Esophagus squamous epithelium (tissue), 5 donors: ENCODE data around the gene PPM1G. TPM values are rescaled to one million over a fixed set of nuclear protein-coding genes. Genes with fewer than 3 reads are reported as not detected.

Experiments
- DNase-seq: peaks from one replicate; lab custom pipeline; 2025; lab: John Stamatoyannopoulos, UW
- H3K27ac ChIP-seq, 4 donors: fragments of 200-600 bp; sonication (generic); one replicate each; pipeline ENCODE4 v1.5.1; 2016 to 2019; ENCODE audit warnings: mild to moderate bottlenecking in 1 of 4
- H3K27me3 ChIP-seq, 4 donors: fragments of 200-600 bp; sonication (generic); 1 replicate in 3 of 4; 2 replicates in 1 of 4; pipeline versions ENCODE4 v1.5.1 to v1.6.0; 2017 to 2021; ENCODE audit warnings: antibody characterized with exemption in 1 of 4
- H3K36me3 ChIP-seq, 3 donors: fragments of 200-600 bp; sonication (generic); one replicate each; pipeline ENCODE4 v1.5.1; 2016 to 2019
- H3K4me1 ChIP-seq, 3 donors: fragments of 200-600 bp; sonication (generic); one replicate each; pipeline ENCODE4 v1.5.1; 2017 to 2019
- H3K4me3 ChIP-seq, 4 donors: fragments of 200-600 bp; sonication (generic); 1 replicate in 3 of 4; 2 replicates in 1 of 4; pipeline ENCODE4 v1.5.1; 2016 to 2019; ENCODE audit warnings: mild to moderate bottlenecking in 2 of 4, moderate library complexity in 1 of 4
- H3K9me3 ChIP-seq, 3 donors: fragments of 200-600 bp; sonication (generic); one replicate each; pipeline ENCODE4 v1.5.1; 2016 to 2019
- POLR2A ChIP-seq, 4 donors: fragments of 450-650 bp; IDR thresholded peaks; one replicate each; pipeline ENCODE4 v1.6.1; 2017; ENCODE audit warnings: antibody characterized with exemption in 4 of 4, mild to moderate bottlenecking in 4 of 4, moderate library complexity in 3 of 4
- WGBS, 2 donors: methylation state at CpG; one replicate each; pipeline ENCODE4 v1.1.5; 2018; 5-methylcytosine and 5-hydroxymethylcytosine counted together
- intact Hi-C: fragments of 100-400 bp; cut with DNase I; formaldehyde crosslinking; loops from one replicate; pipeline ENCODE4 v1.15.0; 2022
- total RNA-seq, 4 donors: library from RNA; depleted of rRNA; stranded (reverse); fragments of >200 nt; gene quantifications; one replicate each; pipeline ENCODE4 v1.1.0, GENCODE V29; 2016
- TF ChIP-seq, protein P1 (sequence below), 6 experiments: fragments of 450-650 bp in 4 of 6; fragments of 200-600 bp in 2 of 6; sonication (generic) in 2 of 6; IDR thresholded peaks; one replicate each; pipeline ENCODE4 v1.5.1; 2016 to 2019; ENCODE audit warnings: antibody characterized with exemption in 6 of 6, mild to moderate bottlenecking in 4 of 6, moderate library complexity in 4 of 6
- donor health status: DM: yes; HTN: yes; CAD: no.

Gene PPM1G
- total RNA-seq, 4 donors from 2014 or later: 51.9 to 77.1 (median 67.4) TPM

DNA sequence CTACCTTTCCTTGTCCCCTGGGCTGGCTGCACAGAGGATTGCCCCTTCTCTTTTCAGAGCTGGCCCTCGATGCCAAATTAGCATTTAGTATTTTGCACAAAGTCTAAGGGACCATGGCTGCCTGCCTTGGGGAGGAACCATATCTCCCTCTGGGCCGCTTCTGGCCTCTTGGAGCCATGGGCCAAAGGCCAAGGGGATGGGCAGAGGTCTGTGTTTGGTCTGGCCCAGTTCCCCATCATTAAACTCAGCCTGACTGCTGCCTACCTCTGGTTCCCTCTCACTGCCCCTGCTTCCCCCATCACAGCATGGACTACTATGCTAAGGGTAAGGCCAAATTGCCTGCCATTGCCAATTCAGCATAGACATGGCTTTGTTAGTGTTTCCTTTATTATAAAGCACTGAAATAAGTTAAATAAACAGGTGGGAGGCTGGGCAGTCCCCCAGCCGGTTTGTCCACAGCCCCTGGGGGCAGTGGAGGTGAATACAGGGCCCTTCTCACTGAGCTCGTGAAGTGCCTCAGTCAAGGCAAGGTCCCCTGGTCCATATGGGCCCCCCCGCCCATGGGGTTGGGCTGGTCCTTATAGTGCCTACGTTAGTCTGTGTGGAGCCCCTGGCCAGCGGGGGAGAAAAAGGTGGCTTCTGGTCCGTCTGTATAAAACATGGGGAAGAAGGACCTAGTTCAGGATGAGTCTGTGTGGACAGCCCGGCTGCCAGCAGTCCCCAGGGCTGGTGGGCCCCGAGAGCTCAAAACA lies 32.3 kb downstream of the PPM1G start:
- no peak overlapping the region for H3K27ac ChIP-seq
- H3K36me3 ChIP-seq: peaks cover 32 to 69% (median 34%) of the 10 kb centered on the region in 3 donors
- TF ChIP-seq POLR2A (IDR thresholded peaks at IDR 0.05): no peak
- TF ChIP-seq, protein P1, sequence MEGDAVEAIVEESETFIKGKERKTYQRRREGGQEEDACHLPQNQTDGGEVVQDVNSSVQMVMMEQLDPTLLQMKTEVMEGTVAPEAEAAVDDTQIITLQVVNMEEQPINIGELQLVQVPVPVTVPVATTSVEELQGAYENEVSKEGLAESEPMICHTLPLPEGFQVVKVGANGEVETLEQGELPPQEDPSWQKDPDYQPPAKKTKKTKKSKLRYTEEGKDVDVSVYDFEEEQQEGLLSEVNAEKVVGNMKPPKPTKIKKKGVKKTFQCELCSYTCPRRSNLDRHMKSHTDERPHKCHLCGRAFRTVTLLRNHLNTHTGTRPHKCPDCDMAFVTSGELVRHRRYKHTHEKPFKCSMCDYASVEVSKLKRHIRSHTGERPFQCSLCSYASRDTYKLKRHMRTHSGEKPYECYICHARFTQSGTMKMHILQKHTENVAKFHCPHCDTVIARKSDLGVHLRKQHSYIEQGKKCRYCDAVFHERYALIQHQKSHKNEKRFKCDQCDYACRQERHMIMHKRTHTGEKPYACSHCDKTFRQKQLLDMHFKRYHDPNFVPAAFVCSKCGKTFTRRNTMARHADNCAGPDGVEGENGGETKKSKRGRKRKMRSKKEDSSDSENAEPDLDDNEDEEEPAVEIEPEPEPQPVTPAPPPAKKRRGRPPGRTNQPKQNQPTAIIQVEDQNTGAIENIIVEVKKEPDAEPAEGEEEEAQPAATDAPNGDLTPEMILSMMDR (IDR thresholded peaks at IDR 0.05): no peak
- H3K4me1 ChIP-seq: peaks cover 19 to 69% (median 20%) of the 10 kb centered on the region in 3 donors
- no peaks in the 10 kb centered on the region for H3K9me3 ChIP-seq
- no peak for DNase-seq
- H3K4me3 ChIP-seq: no peak overlapping the region
- no peaks in the 10 kb centered on the region for H3K27me3 ChIP-seq
- 50 to 58% methylated on average over 2 to 9 of the region's 10 CpGs for WGBS, 2 donors
- intact Hi-C loops: no loop called here

DNA sequence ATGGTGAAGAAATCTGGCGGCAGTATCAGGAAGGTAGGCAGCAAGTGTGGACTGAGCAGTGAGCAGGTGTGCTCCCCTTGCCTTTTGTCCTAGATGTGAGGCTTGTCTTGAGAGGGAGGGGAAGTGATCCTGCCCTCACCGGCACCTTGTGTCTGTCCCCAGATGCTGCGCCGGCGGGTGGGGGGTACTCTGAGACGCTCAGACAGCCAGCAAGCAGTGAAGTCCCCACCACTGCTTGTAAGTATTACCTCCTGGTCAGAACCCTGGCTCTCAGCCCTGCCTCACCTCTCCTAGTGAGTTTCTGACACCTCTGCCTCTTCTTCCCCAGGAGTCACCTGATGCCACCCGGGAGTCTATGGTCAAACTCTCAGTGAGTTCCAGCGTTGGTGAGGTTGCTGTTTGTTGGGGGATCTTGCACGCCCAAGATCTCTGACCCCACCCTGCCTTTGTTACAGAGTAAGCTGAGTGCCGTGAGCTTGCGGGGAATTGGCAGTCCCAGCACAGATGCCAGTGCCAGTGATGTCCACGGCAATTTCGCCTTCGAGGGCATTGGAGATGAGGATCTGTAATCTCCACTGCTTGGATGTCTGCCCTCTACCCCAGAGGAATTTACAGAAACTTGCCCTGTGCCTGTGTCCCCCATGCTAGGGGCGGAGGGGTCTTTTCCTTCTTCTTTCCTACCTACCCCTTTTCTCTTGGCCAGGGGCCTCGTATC lies 33.1 kb downstream of the PPM1G start:
- DNase-seq: no peak
- TF ChIP-seq, protein P1 (IDR thresholded peaks at IDR 0.05): no peak
- no peak for TF ChIP-seq POLR2A (IDR thresholded peaks at IDR 0.05)
- intact Hi-C loops: no loop called here
- 83 to 94% methylated on average over 8 to 14 of the region's 16 CpGs for WGBS, 2 donors
- H3K9me3 ChIP-seq: no peaks in the 10 kb centered on the region
- H3K4me1 ChIP-seq: peaks cover 24 to 71% (median 26%) of the 10 kb centered on the region in 3 donors
- H3K4me3 ChIP-seq: no peak overlapping the region
- no peaks in the 10 kb centered on the region for H3K27me3 ChIP-seq
- no peak overlapping the region for H3K27ac ChIP-seq
- peaks cover 32 to 62% (median 34%) of the 10 kb centered on the region in 3 donors for H3K36me3 ChIP-seq

DNA sequence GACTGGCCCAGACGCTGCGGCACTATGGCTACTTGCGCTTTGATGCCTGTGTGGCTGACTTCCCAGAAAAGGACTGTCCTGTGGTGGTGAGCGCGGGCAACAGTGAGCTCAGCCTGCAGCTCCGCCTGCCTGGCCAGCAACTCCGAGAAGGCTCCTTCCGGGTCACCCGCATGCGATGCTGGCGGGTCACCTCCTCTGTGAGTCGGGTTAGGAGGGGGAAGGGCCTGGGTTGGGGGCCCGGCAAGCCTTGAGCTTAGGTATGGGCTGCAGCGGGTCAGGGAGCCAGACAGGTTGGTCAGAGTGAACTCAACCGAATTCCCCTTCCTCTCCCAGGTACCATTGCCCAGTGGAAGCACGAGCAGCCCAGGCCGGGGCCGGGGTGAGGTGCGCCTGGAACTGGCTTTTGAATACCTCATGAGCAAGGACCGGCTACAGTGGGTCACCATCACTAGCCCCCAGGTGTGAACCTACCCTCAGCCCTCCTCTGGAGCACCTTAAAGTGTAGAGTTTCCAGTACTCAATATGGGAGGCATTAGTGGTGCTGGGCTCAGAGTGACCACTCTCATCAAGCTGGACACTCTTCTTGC lies 33.8 kb downstream of the PPM1G start:
- TF ChIP-seq, protein P1 (IDR thresholded peaks at IDR 0.05): no peak
- no peak for TF ChIP-seq POLR2A (IDR thresholded peaks at IDR 0.05)

DNA sequence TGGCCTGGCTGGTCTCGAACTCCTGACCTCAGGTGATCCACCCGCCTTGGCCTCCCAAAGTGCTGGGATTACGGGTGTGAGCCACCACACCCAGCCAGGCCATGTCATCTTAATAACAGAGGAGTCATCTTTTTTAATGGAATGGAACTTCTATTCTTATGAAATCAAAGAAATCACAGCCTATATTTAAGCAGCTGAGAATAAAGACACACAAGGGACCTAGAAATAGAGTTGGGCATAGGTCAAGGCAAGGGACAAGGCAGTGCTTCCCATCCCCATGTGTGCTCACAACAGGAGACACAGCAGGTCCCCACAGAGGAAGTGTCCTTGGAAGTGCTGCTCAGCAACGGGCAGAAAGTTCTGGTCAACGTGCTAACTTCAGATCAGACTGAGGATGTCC lies 35.8 kb downstream of the PPM1G start:
- Histone ChIP-seq H3K9me3 (no peaks in the 10 kb centered on the region), H3K4me1 (peaks cover 19 to 65% (median 21%) of the 10 kb centered on the region in 3 donors), H3K36me3 (peaks cover 32 to 63% (median 34%) of the 10 kb centered on the region in 3 donors), H3K27ac (no peak overlapping the region), H3K27me3 (no peaks in the 10 kb centered on the region), H3K4me3 (no peak overlapping the region)
- TF ChIP-seq, protein P1 (IDR thresholded peaks at IDR 0.05): no peak
- no peak for TF ChIP-seq POLR2A (IDR thresholded peaks at IDR 0.05)
- intact Hi-C loops: no loop called here
- WGBS, 2 donors: 69 to 80% methylated on average over 5 of the region's 5 CpGs
- no peak for DNase-seq

More for the DNA sequence above, 33.8 kb downstream of the PPM1G start:
- Histone ChIP-seq H3K9me3 (no peaks in the 10 kb centered on the region), H3K36me3 (peaks cover 32 to 61% (median 34%) of the 10 kb centered on the region in 3 donors), H3K27ac (no peak overlapping the region), H3K4me3 (no peak overlapping the region), H3K4me1 (peaks cover 21 to 71% (median 22%) of the 10 kb centered on the region in 3 donors), H3K27me3 (no peaks in the 10 kb centered on the region)
- intact Hi-C loops: no loop called here
- WGBS, 2 donors: 83 to 84% methylated on average over 4 to 6 of the region's 20 CpGs
- DNase-seq: no peak
